Peyer's patch (tissue), 4 donors: ENCODE data around the gene DACH1.

Experiments used
- POLR2A ChIP-seq, 2 donors: fragments of 450-650 bp; IDR thresholded peaks; one replicate each; pipeline ENCODE4 v1.5.1; 2017; ENCODE audit warnings: antibody characterized with exemption in 2 of 2, mild to moderate bottlenecking in 2 of 2, moderate library complexity in 2 of 2
- TF ChIP-seq, protein P1 (sequence below), 6 experiments: fragments of 450-650 bp in 4 of 6; fragments of 200-600 bp in 2 of 6; sonication (generic) in 1 of 6; IDR thresholded peaks; one replicate each; pipeline ENCODE4 v1.5.1; 2017 to 2019; ENCODE audit warnings: antibody characterized with exemption in 6 of 6, mild to moderate bottlenecking in 3 of 6, moderate library complexity in 1 of 6

GRCh38 chr13:71481501-71481900, 385.5 kb downstream of the DACH1 start:
- TF ChIP-seq, protein P1, sequence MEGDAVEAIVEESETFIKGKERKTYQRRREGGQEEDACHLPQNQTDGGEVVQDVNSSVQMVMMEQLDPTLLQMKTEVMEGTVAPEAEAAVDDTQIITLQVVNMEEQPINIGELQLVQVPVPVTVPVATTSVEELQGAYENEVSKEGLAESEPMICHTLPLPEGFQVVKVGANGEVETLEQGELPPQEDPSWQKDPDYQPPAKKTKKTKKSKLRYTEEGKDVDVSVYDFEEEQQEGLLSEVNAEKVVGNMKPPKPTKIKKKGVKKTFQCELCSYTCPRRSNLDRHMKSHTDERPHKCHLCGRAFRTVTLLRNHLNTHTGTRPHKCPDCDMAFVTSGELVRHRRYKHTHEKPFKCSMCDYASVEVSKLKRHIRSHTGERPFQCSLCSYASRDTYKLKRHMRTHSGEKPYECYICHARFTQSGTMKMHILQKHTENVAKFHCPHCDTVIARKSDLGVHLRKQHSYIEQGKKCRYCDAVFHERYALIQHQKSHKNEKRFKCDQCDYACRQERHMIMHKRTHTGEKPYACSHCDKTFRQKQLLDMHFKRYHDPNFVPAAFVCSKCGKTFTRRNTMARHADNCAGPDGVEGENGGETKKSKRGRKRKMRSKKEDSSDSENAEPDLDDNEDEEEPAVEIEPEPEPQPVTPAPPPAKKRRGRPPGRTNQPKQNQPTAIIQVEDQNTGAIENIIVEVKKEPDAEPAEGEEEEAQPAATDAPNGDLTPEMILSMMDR (IDR thresholded peaks at IDR 0.05), result no peak
- TF ChIP-seq POLR2A (IDR thresholded peaks at IDR 0.05), result no peak
